MM.1S (cell line): ENCODE measurements around the gene OR8J3.

Source experiments
- EZH2 ChIP-seq: fragments of 300-600 bp; sonication (generic); optimal IDR thresholded peaks from 2 replicates; pipeline ENCODE3; 2017; ENCODE audit warnings: low read depth, mild to moderate bottlenecking, antibody characterized with exemption, low read length, mixed read lengths
- EZH2phosphoT487 ChIP-seq: fragments of 300-600 bp; sonication (generic); IDR thresholded peaks from 2 replicates; pipeline ENCODE4 v1.6.1; 2018; ENCODE audit warnings: antibody characterized with exemption, low read length
- TF ChIP-seq, protein P1 (sequence below): fragments of 300-600 bp; sonication (generic); IDR thresholded peaks from 2 replicates; pipeline ENCODE4 v1.5.1; 2016; ENCODE audit warnings: antibody characterized with exemption, low read length, mixed read lengths

DNA sequence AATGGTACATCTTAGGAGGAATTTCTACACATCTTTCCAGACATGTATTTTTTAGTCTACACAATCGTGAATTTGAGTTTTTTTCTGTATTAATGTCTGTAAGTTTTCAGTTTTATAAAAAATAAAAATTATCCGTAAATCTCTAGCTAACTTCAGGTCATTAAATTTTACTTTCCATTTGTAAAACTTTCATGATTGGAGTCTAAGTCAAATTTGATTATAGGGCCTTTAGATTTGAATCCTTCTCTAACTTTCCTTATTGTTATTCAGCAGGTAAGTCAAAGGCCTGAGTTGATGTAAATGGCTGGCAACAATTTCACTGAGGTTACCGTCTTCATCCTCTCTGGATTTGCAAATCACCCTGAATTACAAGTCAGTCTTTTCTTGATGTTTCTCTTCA lies 47.0 kb downstream of the OR8J3 start, which contains the start of gene OR8I2:
- TF ChIP-seq, protein P1, sequence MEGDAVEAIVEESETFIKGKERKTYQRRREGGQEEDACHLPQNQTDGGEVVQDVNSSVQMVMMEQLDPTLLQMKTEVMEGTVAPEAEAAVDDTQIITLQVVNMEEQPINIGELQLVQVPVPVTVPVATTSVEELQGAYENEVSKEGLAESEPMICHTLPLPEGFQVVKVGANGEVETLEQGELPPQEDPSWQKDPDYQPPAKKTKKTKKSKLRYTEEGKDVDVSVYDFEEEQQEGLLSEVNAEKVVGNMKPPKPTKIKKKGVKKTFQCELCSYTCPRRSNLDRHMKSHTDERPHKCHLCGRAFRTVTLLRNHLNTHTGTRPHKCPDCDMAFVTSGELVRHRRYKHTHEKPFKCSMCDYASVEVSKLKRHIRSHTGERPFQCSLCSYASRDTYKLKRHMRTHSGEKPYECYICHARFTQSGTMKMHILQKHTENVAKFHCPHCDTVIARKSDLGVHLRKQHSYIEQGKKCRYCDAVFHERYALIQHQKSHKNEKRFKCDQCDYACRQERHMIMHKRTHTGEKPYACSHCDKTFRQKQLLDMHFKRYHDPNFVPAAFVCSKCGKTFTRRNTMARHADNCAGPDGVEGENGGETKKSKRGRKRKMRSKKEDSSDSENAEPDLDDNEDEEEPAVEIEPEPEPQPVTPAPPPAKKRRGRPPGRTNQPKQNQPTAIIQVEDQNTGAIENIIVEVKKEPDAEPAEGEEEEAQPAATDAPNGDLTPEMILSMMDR, result no peak
- TF ChIP-seq EZH2 (no peak), EZH2phosphoT487 (no peak)
